ENCODE results near the gene PLCB4.

PLCB4 gene

DNA sequence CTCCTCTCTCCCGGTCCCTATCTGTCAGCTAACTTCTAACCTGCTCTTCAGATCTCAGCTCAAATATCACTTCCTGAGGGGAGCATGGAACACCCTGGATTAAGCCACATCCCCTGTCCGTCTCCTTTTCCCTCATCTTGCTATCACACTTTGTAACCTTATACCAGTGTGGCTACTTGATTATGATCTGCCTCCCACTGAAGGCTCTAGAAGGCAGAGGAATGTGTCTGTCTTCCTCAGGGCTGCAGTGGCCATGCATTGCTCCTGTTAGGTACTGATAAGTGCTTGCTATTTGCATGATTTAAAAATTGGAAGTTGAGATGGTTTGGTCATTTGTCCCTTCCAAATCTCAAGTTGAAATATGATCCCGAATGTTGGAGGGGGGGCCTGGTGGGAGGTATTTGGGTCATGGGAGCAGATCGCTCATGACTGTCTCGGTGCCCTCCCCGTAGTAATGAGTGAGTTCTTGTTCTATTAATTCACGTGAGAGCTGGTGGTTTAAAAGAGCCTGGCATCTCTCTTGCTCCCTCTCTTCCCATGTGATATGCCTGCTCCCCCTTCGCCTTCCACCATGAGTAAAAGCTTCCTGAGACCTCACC is 71.4 kb downstream of the PLCB4 start:
- TF ChIP-seq, protein P1, sequence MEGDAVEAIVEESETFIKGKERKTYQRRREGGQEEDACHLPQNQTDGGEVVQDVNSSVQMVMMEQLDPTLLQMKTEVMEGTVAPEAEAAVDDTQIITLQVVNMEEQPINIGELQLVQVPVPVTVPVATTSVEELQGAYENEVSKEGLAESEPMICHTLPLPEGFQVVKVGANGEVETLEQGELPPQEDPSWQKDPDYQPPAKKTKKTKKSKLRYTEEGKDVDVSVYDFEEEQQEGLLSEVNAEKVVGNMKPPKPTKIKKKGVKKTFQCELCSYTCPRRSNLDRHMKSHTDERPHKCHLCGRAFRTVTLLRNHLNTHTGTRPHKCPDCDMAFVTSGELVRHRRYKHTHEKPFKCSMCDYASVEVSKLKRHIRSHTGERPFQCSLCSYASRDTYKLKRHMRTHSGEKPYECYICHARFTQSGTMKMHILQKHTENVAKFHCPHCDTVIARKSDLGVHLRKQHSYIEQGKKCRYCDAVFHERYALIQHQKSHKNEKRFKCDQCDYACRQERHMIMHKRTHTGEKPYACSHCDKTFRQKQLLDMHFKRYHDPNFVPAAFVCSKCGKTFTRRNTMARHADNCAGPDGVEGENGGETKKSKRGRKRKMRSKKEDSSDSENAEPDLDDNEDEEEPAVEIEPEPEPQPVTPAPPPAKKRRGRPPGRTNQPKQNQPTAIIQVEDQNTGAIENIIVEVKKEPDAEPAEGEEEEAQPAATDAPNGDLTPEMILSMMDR (IDR thresholded peaks at IDR 0.05; ENCODE audit: extremely low read depth, insufficient read depth, missing control alignments): no peak
- DNase-seq (ENCODE audit: low spot score): no peak

DNA sequence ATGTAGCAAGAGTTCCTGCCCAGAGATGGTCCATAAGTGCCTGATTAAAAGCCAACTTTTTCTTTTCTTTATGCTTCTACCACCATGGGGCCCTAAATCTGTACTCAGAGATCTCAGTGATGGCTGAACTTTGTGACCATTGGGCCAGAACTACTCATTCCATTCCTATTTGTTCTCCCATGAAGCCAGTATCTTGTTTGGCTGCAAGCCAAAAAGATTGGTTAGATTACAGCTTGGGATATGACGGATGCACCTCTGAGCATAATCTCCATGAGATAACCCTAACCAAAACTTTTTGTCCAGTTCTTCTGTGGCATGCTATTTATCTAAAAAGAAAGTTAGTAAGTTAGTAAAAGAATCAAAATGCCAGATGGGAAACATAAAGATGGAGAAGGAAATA is 72.2 kb downstream of the PLCB4 start:
- DNase-seq (ENCODE audit: low spot score): no peak
- TF ChIP-seq, protein P1 (IDR thresholded peaks at IDR 0.05; ENCODE audit: extremely low read depth, insufficient read depth, missing control alignments): no peak
- in situ Hi-C loops (cut with MboI; ENCODE audit: low pct_unique_long_range_greater_than_20kb, low sequenced_read_pairs, unreplicated experiment): no loop called here

More for the DNA sequence above, 71.4 kb downstream of the PLCB4 start:
- in situ Hi-C loops (cut with MboI; ENCODE audit: low pct_unique_long_range_greater_than_20kb, low sequenced_read_pairs, unreplicated experiment): no loop called here

DNA sequence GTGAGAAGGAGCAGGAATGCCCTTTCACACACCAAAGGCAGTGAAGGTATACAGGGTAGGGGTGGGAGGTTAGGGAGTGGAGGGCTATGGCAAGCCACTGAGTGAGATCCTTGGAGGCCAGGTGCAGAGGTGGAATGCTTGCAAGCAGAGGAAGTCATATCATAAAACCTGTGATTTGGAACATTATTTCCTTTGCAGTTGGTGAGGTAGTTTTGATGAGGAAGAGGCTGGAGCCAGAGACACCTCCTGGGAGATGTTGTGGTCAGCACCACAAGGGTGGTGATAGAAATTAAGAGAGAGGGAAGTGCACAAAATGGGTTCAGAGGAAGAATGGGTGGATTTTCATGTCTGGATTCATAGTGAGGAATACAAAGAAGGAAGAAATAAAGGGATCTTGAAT is 73.0 kb downstream of the PLCB4 start:
- in situ Hi-C loops (cut with MboI; ENCODE audit: low pct_unique_long_range_greater_than_20kb, low sequenced_read_pairs, unreplicated experiment): no loop called here
- TF ChIP-seq, protein P1 (IDR thresholded peaks at IDR 0.05; ENCODE audit: extremely low read depth, insufficient read depth, missing control alignments): no peak
- no peak for DNase-seq (ENCODE audit: low spot score)

DNA sequence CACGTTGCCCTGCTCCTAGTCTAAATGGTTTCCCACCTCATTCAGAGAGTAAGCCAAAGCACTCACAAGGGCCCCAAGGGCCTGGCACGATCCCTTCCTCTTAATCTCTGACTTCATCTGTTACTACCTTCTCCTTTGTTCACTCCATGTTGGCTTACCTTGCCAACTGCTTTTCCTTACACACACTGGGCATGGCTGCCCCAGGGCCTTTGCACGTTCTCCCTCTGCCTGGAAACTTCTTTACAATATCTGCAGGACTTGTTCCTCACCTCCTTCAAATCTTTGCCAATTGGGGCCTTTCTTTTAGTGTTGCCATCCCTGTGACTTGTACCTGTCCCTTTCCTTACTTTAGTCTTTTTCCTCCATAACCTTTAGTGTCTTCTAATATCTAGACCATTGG is 73.9 kb downstream of the PLCB4 start:
- TF ChIP-seq, protein P1 (IDR thresholded peaks at IDR 0.05; ENCODE audit: extremely low read depth, insufficient read depth, missing control alignments): no peak
- in situ Hi-C loops (cut with MboI; ENCODE audit: low pct_unique_long_range_greater_than_20kb, low sequenced_read_pairs, unreplicated experiment): no loop called here
- no peak for DNase-seq (ENCODE audit: low spot score)

DNA sequence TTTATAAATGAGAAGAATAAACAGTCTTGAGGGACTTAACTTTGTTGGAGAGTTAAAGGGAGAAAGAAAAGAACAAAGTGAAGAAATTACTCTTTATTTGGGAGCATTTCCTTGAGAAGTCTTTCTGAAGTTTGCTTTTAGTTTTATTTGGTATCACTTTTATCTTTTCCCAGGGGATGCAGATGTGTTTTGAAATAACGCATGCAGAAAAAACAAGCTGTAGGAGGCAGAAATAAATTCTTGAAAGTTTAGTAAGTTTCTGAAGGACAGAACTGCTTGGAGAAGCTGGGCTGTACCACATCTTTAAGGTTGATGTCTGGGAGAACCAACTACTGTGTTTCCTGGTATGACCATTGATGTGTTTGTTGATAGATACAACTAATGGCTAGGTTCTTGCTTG is 75.0 kb downstream of the PLCB4 start:
- in situ Hi-C loops (cut with MboI; ENCODE audit: low pct_unique_long_range_greater_than_20kb, low sequenced_read_pairs, unreplicated experiment): no loop called here
- no peak for DNase-seq (ENCODE audit: low spot score)
- TF ChIP-seq, protein P1 (IDR thresholded peaks at IDR 0.05; ENCODE audit: extremely low read depth, insufficient read depth, missing control alignments): no peak

DNA sequence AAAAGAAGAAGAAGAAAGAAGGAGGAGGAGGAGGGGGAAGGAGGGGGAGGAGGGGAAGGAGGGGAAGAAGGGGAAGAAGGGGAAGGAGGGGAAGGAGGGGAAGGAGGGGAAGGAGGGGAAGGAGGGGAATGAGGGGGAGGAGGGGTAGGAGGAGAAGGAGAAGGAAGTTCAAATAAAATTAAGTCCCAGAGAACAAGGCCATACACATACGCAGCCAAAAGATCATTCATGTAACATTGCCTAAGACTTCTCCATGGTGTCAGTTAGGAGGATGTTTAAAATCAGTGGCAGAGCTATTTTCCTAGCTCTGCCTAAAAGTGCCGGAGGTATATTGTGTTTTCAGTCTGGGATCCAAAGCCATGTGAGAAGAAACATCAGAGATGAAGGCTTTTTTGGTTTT is 75.8 kb downstream of the PLCB4 start:
- no peak for DNase-seq (ENCODE audit: low spot score)
- TF ChIP-seq, protein P1 (IDR thresholded peaks at IDR 0.05; ENCODE audit: extremely low read depth, insufficient read depth, missing control alignments): no peak
- in situ Hi-C loops (cut with MboI; ENCODE audit: low pct_unique_long_range_greater_than_20kb, low sequenced_read_pairs, unreplicated experiment): no loop called here

Data from GM13977 (cell line).